Suprapubic skin (tissue), 4 donors: Measurements from ENCODE around the gene ALAD.

ENCODE experiments used
- CTCF ChIP-seq, 2 donors: fragments of 200-600 bp in 1 of 2; fragments of 450-650 bp in 1 of 2; sonication (generic) in 1 of 2; IDR thresholded peaks; one replicate each; pipeline ENCODE4 v1.5.1; 2016 to 2019; ENCODE audit warnings: antibody characterized with exemption in 2 of 2, mild to moderate bottlenecking in 1 of 2, moderate library complexity in 1 of 2
- EP300 ChIP-seq: sonication (generic); formaldehyde crosslinking; IDR thresholded peaks from one replicate; pipeline ENCODE4 v1.6.1; 2017; ENCODE audit warnings: antibody characterized with exemption
- POLR2A ChIP-seq, 2 donors: fragments of 450-650 bp; IDR thresholded peaks; one replicate each; pipeline ENCODE4 v1.6.1; 2017; ENCODE audit warnings: antibody characterized with exemption in 2 of 2, mild to moderate bottlenecking in 2 of 2, moderate library complexity in 2 of 2
- POLR2AphosphoS5 ChIP-seq, 3 donors: sonication (generic); formaldehyde crosslinking; IDR thresholded peaks; one replicate each; pipeline ENCODE4 v1.6.1; 2017; ENCODE audit warnings: antibody characterized with exemption in 3 of 3

GRCh38 chr9:113341712-113342410 is 59.2 kb downstream of the ALAD start:
- TF ChIP-seq CTCF (IDR thresholded peaks at IDR 0.05) (no peak), POLR2A (IDR thresholded peaks at IDR 0.05) (no peak), EP300 (no peak), POLR2AphosphoS5 (IDR thresholded peaks at IDR 0.05) (peak in 2 of 3 donors; percentile 19 to 34)
